NCI-H345 treated with DMSO at 0.1 percent for 48 hours (cell line): Measurements from ENCODE around the gene CD81.
"Not testable (repeated sequence)": the region's sequence is repeated elsewhere in the genome, so short reads cannot be mapped to it uniquely, and the experiment has no call there.

ENCODE experiments used
- DNase-seq: peaks from one replicate; lab custom pipeline; 2025; ENCODE audit not compliant: unreplicated experiment; lab: John Stamatoyannopoulos, UW

The CD81 gene

DNA sequence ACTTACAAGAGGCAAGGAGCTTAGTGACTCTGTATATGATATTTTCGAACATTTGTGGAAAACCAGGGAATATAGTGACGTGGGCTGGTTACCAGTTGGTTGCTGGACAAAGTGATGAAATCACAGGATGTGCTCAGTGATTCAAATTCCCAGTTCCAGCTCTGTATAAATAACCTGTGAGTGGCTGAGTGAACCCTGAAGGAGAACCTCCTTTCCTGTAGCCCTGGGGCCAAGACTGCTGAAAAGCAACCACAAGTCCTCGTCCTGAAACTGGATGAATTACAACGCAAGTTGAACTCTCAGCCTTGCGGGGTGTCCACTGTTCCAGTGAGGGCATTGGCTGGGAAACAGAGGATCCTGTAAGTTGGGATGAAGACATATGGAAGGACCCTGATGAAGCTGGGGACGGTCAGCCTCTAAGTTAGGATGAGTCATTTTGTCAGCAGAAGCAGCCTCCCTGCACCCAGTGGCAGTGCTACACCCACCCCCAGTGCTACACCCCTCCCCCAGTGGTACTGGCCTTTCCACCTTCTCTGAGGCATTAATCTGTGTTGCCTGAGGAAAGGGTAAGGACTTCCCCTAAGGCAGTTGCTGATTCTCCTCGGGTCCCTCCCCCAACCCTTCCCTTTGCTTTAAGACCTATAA is 22.0 kb upstream of the CD81 start:
- no peak for DNase-seq

GRCh38 chr11:2357246-2357645 is 19.9 kb upstream of the CD81 start:
- no peak for DNase-seq

DNA sequence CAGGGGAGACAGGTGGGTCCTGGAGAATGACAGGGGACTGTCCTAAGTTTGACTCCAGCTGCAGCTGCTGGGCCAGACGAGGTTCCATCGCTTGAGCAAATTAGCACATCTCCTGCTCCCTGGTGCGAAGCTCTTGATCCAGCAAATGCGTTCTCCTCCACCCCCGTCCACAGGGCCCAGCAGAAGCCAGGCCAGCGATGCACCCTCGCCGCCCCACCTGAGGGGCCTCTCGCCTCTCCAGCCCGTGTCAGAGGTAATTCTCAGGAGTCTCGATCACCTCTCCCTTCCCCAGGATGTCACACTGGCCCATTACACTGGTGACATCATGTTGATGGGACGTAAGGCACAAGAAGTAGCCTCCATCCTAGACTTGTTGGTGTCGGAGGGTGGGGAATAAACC is 19.5 kb upstream of the CD81 start:
- not testable (repeated sequence) for DNase-seq

- DNase-seq: no peak
Measured at GRCh38 chr11:2358754-2359442, 18.2 kb upstream of the CD81 start.

DNA sequence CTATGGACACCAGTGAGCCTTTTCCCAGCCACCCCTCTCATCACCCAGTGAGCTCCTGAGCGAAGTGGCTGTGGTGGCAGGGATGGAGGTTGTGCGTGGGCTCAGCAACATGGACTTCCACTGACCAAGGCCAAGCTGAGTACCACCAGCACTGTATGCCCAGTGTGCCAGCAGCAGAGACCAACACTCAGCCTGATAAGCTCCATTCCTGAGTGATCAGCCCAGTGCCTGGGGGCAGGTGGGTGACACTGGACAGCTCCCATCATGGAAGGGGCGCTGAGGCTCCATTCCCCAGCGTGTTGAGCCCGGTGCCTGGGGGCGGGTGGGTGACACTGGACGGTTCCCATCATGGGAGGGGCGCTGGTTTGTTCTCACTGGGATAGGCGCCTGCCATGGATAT is 17.6 kb upstream of the CD81 start:
- no peak for DNase-seq

DNA sequence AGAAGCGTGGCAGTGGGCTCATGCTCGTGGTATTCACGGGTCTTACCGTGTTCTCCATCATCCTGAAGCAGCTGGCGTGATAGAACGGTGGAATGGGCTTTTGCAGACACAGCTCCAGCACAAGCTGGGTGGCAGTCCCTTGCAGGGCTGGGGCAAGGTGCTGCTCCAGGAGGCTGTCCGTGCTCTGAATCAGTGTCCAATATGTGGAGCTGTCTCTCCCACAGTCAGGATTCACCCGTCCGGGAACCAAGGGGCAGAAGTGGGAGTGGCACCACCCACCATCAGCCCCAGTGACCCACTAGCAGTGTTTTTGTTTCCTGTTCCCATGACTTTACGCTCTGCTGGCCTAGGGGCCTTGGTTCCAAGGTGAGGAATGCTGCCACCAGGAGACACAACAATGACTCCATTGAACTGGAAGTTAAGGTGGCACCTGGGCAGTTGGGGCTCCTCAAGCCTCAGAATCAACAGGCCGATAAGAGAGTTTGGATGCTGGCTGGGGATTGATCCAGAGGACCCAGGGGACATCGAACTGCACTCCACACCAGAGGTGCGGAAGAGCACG is 16.9 kb upstream of the CD81 start:
- DNase-seq: no peak

DNA sequence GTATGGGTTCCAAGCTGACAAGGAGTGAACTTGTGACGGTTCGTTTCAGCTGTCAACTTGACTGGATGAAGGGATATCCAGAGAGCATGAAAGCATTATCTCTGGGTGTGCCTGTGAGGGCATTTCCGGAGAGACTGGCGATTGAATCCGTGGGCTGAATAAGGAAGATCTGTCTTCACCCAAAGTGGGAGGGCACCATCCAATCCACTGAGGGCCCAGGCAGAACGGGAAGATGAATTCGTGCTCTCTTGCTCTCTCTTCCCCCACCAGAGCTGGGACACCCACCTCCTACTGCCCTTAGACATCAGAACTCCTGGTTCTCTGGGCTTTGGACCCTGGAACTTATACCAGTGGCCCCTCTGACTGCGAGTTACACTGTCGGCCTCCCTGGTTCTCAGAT is 15.5 kb upstream of the CD81 start:
- DNase-seq: no peak

DNA sequence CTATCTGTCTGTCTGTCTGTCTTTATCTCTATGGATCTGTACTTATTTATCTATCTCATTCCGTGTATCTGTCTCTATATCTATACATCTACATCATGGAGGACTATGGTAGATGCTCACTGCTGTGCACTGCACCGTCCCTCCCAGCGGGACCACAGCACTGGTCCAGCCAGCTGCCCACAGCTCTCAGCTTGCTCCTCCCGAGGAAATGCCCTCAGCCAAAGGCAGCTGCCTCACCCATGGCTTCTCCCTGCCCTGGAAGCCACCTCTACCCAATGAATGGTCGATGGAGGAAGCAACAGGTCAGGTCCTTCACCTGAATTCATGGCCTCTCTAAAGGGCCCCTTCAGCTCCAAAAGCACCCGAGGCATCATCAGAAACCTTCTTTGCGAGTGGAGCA is 14.7 kb upstream of the CD81 start:
- no peak for DNase-seq

DNA sequence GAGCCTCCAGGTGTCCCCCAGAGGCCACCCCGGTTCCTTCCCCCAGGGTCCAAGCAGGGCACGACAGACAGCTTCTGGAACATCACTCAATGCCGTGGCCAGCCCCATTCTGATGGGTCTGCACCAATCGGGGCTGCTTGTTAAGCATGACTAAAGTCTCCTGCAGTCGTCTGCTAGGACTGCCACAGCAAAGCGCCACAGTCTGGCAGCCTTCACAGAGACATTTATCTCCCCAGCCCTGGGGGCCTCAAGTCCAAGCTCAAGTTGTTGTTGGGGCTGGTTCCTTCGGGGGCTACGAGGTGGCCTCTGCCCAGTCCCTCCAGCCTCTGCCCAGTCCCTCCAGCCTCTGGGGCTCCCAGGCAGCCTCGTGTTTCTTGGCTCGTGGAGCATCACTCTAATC is 14.0 kb upstream of the CD81 start:
- DNase-seq: no peak

DNA sequence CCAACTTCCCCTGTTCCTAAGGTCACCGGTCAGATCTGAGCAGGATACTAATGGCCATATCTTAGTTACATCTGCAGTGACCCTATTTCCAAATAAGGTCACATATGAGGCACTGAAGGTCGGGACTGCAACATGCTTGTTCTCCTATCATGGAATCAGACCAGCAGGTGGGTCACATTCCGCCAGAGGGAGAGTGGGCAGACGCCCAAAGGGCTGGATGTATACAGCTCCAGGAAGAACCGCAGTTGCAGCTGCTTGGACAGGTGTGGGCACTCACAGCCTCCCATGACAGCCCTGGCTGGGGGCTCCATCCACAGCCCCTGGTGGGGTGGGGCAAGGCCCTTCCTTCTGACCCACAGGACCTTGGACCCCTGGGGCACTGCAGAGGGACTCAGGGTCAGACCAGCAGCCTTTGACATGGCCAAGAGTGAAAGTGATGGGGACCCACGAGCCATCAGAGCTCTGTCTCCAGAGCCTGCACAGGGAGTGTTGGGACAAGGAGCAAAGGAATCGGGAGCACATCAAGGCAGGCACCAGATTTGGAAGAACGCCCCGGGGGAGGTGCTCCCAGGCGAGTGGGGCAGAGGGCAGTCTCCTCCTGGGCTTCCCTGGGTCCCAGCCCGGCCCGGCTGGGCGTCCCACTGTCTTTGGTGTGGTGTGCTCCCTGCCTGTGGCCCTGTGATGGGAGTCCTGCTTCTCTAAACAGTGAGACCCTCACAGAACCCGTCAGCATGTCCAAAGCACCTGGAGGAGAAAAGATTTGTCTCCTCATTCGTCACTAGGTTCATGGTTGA is 13.3 kb upstream of the CD81 start:
- DNase-seq: no peak

- DNase-seq: not testable (repeated sequence)
Measured at GRCh38 chr11:2364386-2364785, 12.7 kb upstream of the CD81 start.

DNA sequence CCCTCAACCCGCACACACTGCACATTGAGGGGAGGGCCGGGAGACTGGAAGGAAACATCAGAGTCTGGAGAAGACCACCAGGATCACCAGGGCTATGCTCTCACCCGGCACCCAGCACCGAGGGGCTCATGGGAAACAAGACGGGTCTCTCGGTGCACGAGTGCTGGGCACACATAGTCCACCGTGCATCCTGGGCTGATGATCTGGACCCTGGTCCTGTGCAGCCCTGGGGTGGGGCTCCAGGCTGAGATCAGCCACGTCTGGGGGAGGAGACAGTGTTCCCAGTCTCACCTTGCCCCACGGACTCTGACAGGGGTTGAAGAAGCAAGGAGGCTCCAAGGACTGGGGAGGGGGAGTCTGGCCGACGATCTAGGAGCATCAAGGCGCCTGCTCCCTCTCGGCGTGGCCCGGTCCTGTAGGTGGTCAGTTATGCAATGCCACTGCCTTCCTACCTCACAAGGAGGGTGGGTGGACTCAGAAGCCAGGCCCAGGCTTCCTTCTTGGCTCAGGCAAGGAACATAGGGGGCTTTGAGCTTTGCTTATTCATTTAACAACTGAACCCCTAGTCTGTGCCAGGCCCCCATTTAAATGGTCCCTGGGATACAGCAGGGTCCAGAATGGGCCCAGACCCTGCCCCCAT is 11.4 kb upstream of the CD81 start:
- DNase-seq: no peak

DNA sequence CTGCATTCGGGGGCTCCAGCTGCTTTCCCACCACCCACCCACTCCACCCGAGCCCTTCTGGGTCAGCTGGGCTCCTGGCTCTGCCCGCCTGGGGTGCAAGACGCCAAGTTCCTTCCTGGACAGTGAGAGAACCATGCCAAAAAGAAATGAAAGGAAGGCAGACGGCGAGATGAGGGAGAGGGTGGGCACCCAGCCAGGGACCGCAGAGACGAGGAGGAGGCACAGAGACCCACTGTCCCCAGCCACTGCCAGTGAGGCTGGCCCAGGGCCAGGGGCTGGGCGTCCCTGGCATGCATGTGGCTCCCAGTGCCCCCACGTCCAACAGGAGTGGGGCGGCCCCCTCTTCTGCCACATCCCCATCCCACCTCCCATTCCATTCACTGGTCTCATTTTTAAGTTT is 10.8 kb upstream of the CD81 start:
- DNase-seq: no peak

GRCh38 chr11:2366733-2367132 is 10.4 kb upstream of the CD81 start:
- DNase-seq: no peak

GRCh38 chr11:2367266-2368160 is 9.6 kb upstream of the CD81 start:
- DNase-seq: no peak

DNA sequence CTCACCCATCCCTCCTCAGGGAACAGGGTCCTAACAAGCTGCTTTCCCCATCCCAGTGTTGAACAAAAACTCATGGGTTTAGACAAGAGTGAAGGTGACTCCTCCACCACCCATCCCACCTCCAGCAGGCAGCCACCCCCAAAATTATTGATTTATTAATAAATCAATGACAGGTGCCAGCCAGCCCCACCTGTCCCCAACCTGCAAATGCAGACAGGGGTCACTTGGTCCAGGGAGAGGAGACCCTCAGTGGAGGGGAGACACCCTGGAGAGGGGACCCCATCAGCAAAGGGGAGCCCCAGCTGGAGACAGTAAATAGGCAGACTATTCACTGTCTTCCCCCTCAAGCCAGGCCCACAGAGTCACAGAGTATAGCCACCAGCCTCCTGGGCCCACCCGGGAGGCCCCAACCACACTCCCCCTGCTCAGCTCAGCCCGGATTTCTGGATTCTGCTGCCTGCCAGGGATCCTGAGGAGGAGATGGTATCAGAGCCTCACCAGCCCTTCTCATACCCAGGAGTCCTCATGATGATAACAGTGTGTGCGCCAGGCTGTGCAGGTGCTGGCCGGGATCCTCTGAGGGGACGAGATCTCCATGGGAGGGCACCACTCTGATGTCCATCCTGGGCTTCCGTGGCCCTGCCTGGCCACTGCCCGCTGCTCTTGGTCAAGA is 8.8 kb upstream of the CD81 start:
- no peak for DNase-seq

DNA sequence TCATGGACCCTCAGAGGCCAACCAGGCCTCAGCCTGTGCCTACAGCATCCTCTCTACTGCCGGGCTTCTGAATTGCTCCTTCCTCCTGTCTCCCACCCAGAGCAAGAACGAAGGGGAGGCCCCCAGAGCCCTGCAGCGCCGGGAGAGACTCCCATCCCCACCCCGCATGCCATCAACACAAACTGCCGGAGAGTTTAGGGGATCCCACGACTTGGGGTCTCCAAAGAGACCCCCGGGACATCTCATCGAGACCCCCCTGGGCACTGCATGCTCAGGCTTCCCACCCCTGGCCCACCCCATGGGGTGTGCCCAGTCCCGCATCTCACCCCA is 8.3 kb upstream of the CD81 start:
- DNase-seq: no peak

DNA sequence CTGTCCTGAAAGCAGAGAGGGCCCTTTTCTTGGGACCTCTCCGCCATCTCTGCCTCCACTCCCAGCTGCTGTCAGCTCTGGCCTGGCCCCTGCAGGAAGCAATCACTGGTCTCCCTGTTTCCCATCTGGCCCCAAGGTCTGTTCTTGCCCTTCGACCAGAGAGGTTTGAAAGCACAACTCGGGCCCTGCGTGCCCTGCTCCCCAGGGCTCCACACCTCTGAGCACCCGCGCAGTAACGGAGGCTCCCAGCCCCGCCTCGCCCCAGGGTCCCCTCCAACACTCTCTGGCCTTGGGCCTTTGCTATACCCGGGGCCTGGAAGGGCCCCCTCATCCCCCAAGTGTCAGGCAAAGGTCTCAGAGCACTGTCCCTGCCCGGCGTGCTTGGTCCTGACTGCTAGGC is 7.8 kb upstream of the CD81 start:
- no peak for DNase-seq

DNA sequence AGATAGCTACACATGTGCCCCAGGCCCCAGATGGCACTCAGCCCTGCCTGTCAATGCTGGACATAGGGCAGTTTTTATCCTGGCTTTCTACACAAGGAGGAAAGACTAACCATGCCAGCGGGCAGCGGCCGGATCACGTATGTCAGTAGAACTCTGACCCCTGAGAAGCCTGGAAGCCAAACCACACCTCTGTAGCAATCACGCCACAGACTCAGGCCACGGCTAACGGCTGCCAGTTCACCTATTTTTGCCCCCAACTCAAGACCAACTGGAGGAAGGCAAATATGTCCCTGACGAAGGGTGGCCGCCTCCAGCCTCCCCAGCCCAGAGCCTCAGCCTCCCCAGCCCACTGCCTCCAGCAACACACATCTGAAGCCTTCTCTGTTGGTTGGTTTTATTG is 7.2 kb upstream of the CD81 start:
- no peak for DNase-seq
